Stomach (tissue), 9 donors: ENCODE data around the gene ZNF460. TPM values are rescaled to one million over a fixed set of nuclear protein-coding genes. Genes with fewer than 3 reads are reported as not detected.

Experiments used
- DNase-seq, 2 donors: peaks; one replicate each; pipeline versions ENCODE4 v3.0.0 to v3.0.0-alpha.2; 2013 to 2019
- H3K27ac ChIP-seq, 5 donors: fragments of 200-600 bp in 4 of 5; sonication (generic) in 4 of 5; one replicate each; pipeline ENCODE4 v1.5.1; 2013 to 2019; ENCODE audit warnings: mild to moderate bottlenecking in 1 of 5, moderate library complexity in 1 of 5
- H3K27me3 ChIP-seq, 3 donors: fragments of 200-600 bp; sonication (generic); one replicate each; pipeline ENCODE4 v1.5.1; 2017 to 2019; ENCODE audit warnings: mixed run types in 1 of 3
- H3K36me3 ChIP-seq, 4 donors: fragments of 200-600 bp; sonication (generic); 1 replicate in 3 of 4; 2 replicates in 1 of 4; pipeline ENCODE4 v1.5.1; 2016 to 2019
- H3K4me1 ChIP-seq, 4 donors: fragments of 200-600 bp; sonication (generic); one replicate each; pipeline ENCODE4 v1.5.1; 2016 to 2019
- H3K4me3 ChIP-seq, 4 donors: fragments of 200-600 bp; sonication (generic) in 3 of 4; one replicate each; pipeline ENCODE4 v1.5.1; 2016 to 2019; ENCODE audit warnings: mild to moderate bottlenecking in 1 of 4
- H3K9me3 ChIP-seq, 4 donors: fragments of 200-600 bp; sonication (generic); one replicate each; pipeline ENCODE4 v1.5.1; 2016 to 2019
- EP300 ChIP-seq: sonication (generic); formaldehyde crosslinking; IDR thresholded peaks from one replicate; pipeline ENCODE4 v1.6.1; 2017; ENCODE audit warnings: antibody characterized with exemption
- POLR2A ChIP-seq, 4 donors: fragments of 450-650 bp; IDR thresholded peaks; one replicate each; pipeline ENCODE4 v1.6.1; 2016; ENCODE audit warnings: antibody characterized with exemption in 4 of 4, control low read depth in 2 of 4, mild to moderate bottlenecking in 1 of 4, moderate library complexity in 1 of 4
- POLR2AphosphoS5 ChIP-seq, 3 donors: sonication (generic); formaldehyde crosslinking; IDR thresholded peaks; one replicate each; pipeline ENCODE4 v1.6.1; 2016; ENCODE audit warnings: antibody characterized with exemption in 3 of 3
- WGBS, 5 donors: extraction: QIAGEN DNeasy Blood & Tissue Kit in 3 of 5; methylation state at CpG; one replicate each; pipeline versions ENCODE4 v1.1.5 to v1.1.7; 2013 to 2018; 5-methylcytosine and 5-hydroxymethylcytosine counted together
- intact Hi-C: fragments of 100-400 bp; cut with DNase I; formaldehyde crosslinking; loops from one replicate; pipeline ENCODE4 v1.15.1; 2023; ENCODE audit warnings: low total_unique reads
- polyA plus RNA-seq, 3 donors: library from polyadenylated mRNA; stranded (reverse); fragments of 200-250 nt; gene quantifications; one replicate each; pipeline ENCODE4 v1.2.3, GENCODE V29; 2013
- total RNA-seq, 5 donors: library from RNA; depleted of rRNA; stranded (reverse); fragments of >200 nt; gene quantifications; one replicate each; pipeline versions ENCODE4 v1.1.0 to v1.2.3, GENCODE V29; 2014 to 2016
- TF ChIP-seq, protein P1 (sequence below), 7 experiments: fragments of 450-650 bp in 4 of 7; fragments of 200-600 bp in 3 of 7; sonication (generic) in 3 of 7; IDR thresholded peaks; one replicate each; pipeline ENCODE4 v1.5.1; 2016 to 2019; ENCODE audit warnings: antibody characterized with exemption in 7 of 7, control low read depth in 2 of 7, mild to moderate bottlenecking in 1 of 7
- donor health status: healthy with polysubstance abuse.
- donor health status: Bipolar disorder and iron deficiency.
- donor health status: healthy.

The ZNF460 gene
- total and polyA plus RNA-seq, 8 donors, result 0.25 to 140 (median 48.6) TPM

DNA sequence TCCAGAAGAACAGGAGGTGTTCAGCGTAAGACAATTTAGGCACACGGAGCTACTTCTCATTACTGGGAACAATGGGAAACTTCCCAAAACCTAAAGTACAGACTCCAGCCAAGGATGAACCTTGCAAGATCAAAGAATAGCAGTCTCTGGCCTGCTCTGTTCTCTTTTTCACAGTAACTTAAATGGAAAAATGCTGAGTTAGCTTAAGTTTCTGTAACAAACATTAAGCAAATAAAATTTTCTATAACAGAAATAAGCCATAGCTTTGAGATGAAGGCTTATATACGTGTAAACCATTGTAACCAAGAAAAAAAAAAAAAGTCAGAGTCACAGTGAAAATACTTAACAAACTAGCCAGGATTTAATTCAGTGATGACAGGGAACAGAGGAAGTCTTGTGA is 18.2 kb upstream of the ZNF460 start:
- Histone ChIP-seq H3K9me3 (peaks cover 3 to 65% (median 19%) of the 10 kb centered on the region in 4 donors), H3K4me1 (no peaks in the 10 kb centered on the region), H3K36me3 (peaks cover 4 to 41% (median 30%) of the 10 kb centered on the region in 4 donors), H3K27ac (no peak overlapping the region), H3K27me3 (no peaks in the 10 kb centered on the region), H3K4me3 (no peak overlapping the region)
- no peak for DNase-seq
- intact Hi-C loops, result no loop called here
- TF ChIP-seq POLR2A (IDR thresholded peaks at IDR 0.05) (no peak), EP300 (no peak), POLR2AphosphoS5 (IDR thresholded peaks at IDR 0.05) (no peak)
- TF ChIP-seq, protein P1, sequence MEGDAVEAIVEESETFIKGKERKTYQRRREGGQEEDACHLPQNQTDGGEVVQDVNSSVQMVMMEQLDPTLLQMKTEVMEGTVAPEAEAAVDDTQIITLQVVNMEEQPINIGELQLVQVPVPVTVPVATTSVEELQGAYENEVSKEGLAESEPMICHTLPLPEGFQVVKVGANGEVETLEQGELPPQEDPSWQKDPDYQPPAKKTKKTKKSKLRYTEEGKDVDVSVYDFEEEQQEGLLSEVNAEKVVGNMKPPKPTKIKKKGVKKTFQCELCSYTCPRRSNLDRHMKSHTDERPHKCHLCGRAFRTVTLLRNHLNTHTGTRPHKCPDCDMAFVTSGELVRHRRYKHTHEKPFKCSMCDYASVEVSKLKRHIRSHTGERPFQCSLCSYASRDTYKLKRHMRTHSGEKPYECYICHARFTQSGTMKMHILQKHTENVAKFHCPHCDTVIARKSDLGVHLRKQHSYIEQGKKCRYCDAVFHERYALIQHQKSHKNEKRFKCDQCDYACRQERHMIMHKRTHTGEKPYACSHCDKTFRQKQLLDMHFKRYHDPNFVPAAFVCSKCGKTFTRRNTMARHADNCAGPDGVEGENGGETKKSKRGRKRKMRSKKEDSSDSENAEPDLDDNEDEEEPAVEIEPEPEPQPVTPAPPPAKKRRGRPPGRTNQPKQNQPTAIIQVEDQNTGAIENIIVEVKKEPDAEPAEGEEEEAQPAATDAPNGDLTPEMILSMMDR (IDR thresholded peaks at IDR 0.05), result no peak
- WGBS, 5 donors, result 90 to 96% (median 94%) methylated on average over 3 of the region's 3 CpGs

DNA sequence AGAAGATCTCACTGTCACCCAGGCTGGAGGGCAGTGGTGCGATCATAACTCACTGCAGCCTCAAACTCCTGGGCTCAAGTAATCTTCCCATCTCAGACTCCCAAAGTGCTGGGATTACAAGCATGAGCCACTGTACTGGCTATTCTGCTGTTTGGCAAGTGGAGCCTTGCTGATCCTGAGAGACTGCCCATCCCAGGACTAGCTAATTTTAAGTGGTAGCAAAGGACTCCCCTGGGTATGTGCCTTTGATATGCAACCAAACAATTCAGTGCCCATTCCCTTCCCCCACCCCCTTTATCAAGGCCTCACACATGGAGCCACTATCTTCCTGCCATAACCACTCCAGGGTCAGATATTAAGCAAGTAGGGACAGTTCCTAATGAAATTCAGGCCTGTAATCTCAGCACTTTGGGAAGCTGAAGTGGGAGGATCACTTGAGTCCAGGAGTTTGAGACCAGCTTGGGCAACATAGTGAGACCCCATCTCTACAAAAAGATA is 17.0 kb upstream of the ZNF460 start:
- Histone ChIP-seq H3K9me3 (peaks cover 3 to 65% (median 19%) of the 10 kb centered on the region in 4 donors), H3K27me3 (no peaks in the 10 kb centered on the region), H3K4me1 (no peaks in the 10 kb centered on the region), H3K27ac (no peak overlapping the region), H3K4me3 (no peak overlapping the region), H3K36me3 (peaks cover 4 to 37% (median 27%) of the 10 kb centered on the region in 4 donors)
- WGBS, 5 donors, result 92 to 100% (median 100%) methylated on average over 1 of the region's 1 CpG
- no peak for TF ChIP-seq POLR2A (IDR thresholded peaks at IDR 0.05)
- no peak for TF ChIP-seq POLR2AphosphoS5 (IDR thresholded peaks at IDR 0.05)
- no peak for TF ChIP-seq EP300
- TF ChIP-seq, protein P1 (IDR thresholded peaks at IDR 0.05), result no peak
- no peak for DNase-seq
- intact Hi-C loops, result no loop called here

DNA sequence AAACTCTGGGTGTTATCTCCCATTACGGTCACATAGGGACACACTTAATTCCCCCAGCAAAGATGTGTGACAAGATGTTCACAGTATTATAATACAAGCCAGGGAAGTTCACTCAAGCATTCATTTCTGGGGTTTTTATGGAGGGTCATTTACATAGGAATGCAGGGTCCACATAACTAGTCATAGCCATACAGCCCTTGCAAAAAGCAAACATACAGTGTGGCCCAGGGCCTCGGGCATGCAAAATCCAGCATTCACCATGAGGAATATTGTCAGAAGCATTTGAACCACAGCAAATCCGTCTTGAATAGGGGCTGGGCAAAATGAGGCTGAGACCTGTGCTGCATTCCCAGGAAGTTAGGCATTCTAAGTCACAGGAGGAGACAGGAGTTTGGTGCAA is 13.0 kb upstream of the ZNF460 start:
- H3K27me3 ChIP-seq, result no peaks in the 10 kb centered on the region
- no peak overlapping the region for H3K27ac ChIP-seq
- peaks cover 0 to 14% (median 12%) of the 10 kb centered on the region in 4 donors for H3K36me3 ChIP-seq
- WGBS, 5 donors, result 76 to 90% (median 84%) methylated on average over 3 of the region's 3 CpGs
- H3K9me3 ChIP-seq, result peaks cover 0 to 28% (median 2%) of the 10 kb centered on the region in 4 donors
- no peaks in the 10 kb centered on the region for H3K4me1 ChIP-seq
- no peak for TF ChIP-seq POLR2A (IDR thresholded peaks at IDR 0.05)
- intact Hi-C loops, result no loop called here
- DNase-seq, result no peak
- H3K4me3 ChIP-seq, result no peak overlapping the region

DNA sequence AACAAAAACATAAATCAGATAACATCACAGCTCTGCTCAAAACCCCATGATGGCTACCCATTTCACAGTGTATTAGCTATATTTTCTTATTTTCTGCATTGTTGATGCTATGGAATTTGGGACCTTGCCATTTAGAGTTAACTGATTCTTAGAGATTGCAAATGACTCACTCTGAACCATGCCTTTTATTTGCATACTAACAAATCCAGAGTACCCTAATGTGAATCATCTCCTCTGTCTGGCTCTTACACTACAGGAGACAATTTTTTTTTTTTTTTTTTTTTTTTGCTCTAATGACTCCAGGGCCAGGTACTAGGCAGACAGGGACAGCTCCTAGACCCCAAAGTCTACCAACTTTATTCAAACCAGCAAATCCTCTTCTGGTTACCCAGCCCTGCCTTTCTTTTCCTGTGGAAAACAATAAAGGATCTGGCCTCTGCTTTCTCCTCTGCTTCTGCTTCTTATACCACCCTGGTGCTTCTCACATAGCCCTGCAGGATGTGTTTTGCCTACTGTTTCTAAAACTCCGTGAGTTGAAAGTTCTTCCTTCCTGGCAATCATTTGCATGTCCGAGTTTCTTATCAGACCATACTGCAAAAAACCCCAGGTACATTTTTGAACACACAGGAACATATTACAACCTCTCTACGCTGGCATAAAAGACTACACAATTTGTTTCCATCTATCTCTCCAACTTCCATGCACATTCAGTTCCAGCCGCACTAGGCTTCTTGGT is 10.6 kb upstream of the ZNF460 start:
- TF ChIP-seq EP300, result no peak
- no peak for TF ChIP-seq POLR2AphosphoS5 (IDR thresholded peaks at IDR 0.05)
- Histone ChIP-seq H3K36me3 (peaks cover 0 to 33% (median 18%) of the 10 kb centered on the region in 4 donors), H3K4me3 (no peak overlapping the region), H3K27ac (no peak overlapping the region), H3K4me1 (no peaks in the 10 kb centered on the region), H3K9me3 (peaks cover 0 to 17% (median 2%) of the 10 kb centered on the region in 4 donors), H3K27me3 (no peaks in the 10 kb centered on the region)
- intact Hi-C loops, result no loop called here
- WGBS, 5 donors, result 65 to 86% (median 82%) methylated on average over 4 of the region's 4 CpGs
- DNase-seq, result no peak

DNA sequence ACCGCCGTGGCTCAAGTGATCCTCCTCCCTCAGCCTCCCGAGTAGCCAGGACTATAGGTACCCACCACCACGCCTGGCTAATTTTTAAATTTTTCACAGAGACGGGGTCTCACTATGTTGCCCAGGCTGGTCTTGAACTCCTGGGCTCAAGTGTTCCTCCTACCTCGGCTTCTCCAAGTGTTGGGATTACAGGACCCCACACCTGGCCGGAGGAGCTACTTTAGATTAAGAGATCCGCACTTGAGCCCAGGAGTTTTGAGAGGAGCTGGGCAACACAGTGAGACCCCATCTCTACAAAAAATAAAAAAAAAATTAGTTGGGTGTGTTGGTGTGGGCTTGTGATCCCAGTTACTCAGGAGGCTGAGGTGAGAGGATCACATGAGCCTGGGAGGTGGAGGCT is 9.0 kb upstream of the ZNF460 start:
- no peak overlapping the region for H3K4me3 ChIP-seq
- no peak overlapping the region for H3K27ac ChIP-seq
- H3K4me1 ChIP-seq, result no peaks in the 10 kb centered on the region
- H3K9me3 ChIP-seq, result peaks cover 0 to 3% (median 0%) of the 10 kb centered on the region in 4 donors
- no peaks in the 10 kb centered on the region for H3K27me3 ChIP-seq
- intact Hi-C loops, result no loop called here
- 96 to 97% (median 97%) methylated on average over 8 of the region's 8 CpGs for WGBS, 5 donors
- peaks cover 0 to 39% (median 21%) of the 10 kb centered on the region in 4 donors for H3K36me3 ChIP-seq
- TF ChIP-seq EP300 (no peak), POLR2AphosphoS5 (IDR thresholded peaks at IDR 0.05) (no peak), POLR2A (IDR thresholded peaks at IDR 0.05) (no peak)
- TF ChIP-seq, protein P1 (IDR thresholded peaks at IDR 0.05), result no peak
- DNase-seq, result no peak
